ENCODE data around the gene DRC3.

The DRC3 gene

GRCh38 chr17:17942846-17943245 is 29.8 kb upstream of the DRC3 start:
- H3K27me3 ChIP-seq (replicated peaks; ENCODE audit: insufficient read depth, low read length) = no peaks in the 10 kb centered on the region
- peaks cover 17% of the 10 kb centered on the region for H3K79me2 ChIP-seq (ENCODE audit: low read length)
- peaks cover 18% of the 10 kb centered on the region for H3K4me1 ChIP-seq (ENCODE audit: low read length)
- no peak for TF ChIP-seq EZH2phosphoT487 (IDR thresholded peaks at IDR 0.05; ENCODE audit: low read length)
- no peak for TF ChIP-seq EZH2 (optimal IDR thresholded peaks at IDR 0.05; ENCODE audit: low read depth, low read length)
- TF ChIP-seq CTCF (IDR thresholded peaks at IDR 0.05; ENCODE audit: low read length) = no peak
- no peaks in the 10 kb centered on the region for H3K36me3 ChIP-seq (replicated peaks; ENCODE audit: insufficient read depth, low read length)
- no peak overlapping the region for H3K27ac ChIP-seq (ENCODE audit: low read length)
- H3K9me2 ChIP-seq (replicated peaks; ENCODE audit: insufficient read depth, low read length) = no peaks in the 10 kb centered on the region
- H4K20me1 ChIP-seq (ENCODE audit: insufficient read depth, low read length) = peaks cover 8% of the 10 kb centered on the region
- no peak overlapping the region for H2AFZ ChIP-seq (ENCODE audit: low read length)
- H3K9ac ChIP-seq (ENCODE audit: low read length) = no peak overlapping the region
- H3K4me2 ChIP-seq (ENCODE audit: low read depth, low read length) = no peak overlapping the region
- H3K9me3 ChIP-seq (replicated peaks; ENCODE audit: insufficient read depth, low read length) = no peaks in the 10 kb centered on the region
- H3K4me3 ChIP-seq (ENCODE audit: low read length) = no peak overlapping the region
- DNase-seq = no peak
- H3F3A ChIP-seq (ENCODE audit: insufficient read depth, low read length) = peaks cover 9% of the 10 kb centered on the region

- no peak for TF ChIP-seq CTCF (IDR thresholded peaks at IDR 0.05; ENCODE audit: low read length)
- TF ChIP-seq EZH2 (optimal IDR thresholded peaks at IDR 0.05; ENCODE audit: low read depth, low read length) = no peak
- TF ChIP-seq EZH2phosphoT487 (IDR thresholded peaks at IDR 0.05; ENCODE audit: low read length) = no peak
- H2AFZ ChIP-seq (ENCODE audit: low read length) = no peak overlapping the region
- H3K27ac ChIP-seq (ENCODE audit: low read length) = no peak overlapping the region
- H3K4me3 ChIP-seq (ENCODE audit: low read length) = no peak overlapping the region
- no peak for DNase-seq
- peaks cover 11% of the 10 kb centered on the region; the same call in 1 of the 2 replicates for H3K79me2 ChIP-seq (ENCODE audit: low read length)
- H3K9me3 ChIP-seq (replicated peaks; ENCODE audit: insufficient read depth, low read length) = no peaks in the 10 kb centered on the region
- no peak overlapping the region for H3K9ac ChIP-seq (ENCODE audit: low read length)
- H3K27me3 ChIP-seq (replicated peaks; ENCODE audit: insufficient read depth, low read length) = no peaks in the 10 kb centered on the region
- no peaks in the 10 kb centered on the region for H3K9me2 ChIP-seq (replicated peaks; ENCODE audit: insufficient read depth, low read length)
- H3K36me3 ChIP-seq (replicated peaks; ENCODE audit: insufficient read depth, low read length) = no peaks in the 10 kb centered on the region
- no peak overlapping the region for H3K4me2 ChIP-seq (ENCODE audit: low read depth, low read length)
- peaks cover 9% of the 10 kb centered on the region for H3F3A ChIP-seq (ENCODE audit: insufficient read depth, low read length)
- H3K4me1 ChIP-seq (ENCODE audit: low read length) = peaks cover 12% of the 10 kb centered on the region
- H4K20me1 ChIP-seq (ENCODE audit: insufficient read depth, low read length) = 0 out of 2 replicates have a peak, but pooled peaks cover 4% of the 10 kb centered on the region
These were observed 29.2 kb upstream of the DRC3 start for GRCh38 chr17:17943281-17943984.

- TF ChIP-seq CTCF (IDR thresholded peaks at IDR 0.05; ENCODE audit: low read length) = no peak
- no peak for TF ChIP-seq EZH2 (optimal IDR thresholded peaks at IDR 0.05; ENCODE audit: low read depth, low read length)
- no peak for TF ChIP-seq EZH2phosphoT487 (IDR thresholded peaks at IDR 0.05; ENCODE audit: low read length)
- Histone ChIP-seq H3K79me2 (ENCODE audit: low read length) (0 out of 2 replicates have a peak, but pooled peaks cover 10% of the 10 kb centered on the region), H3K9me2 (replicated peaks; ENCODE audit: insufficient read depth, low read length) (no peaks in the 10 kb centered on the region), H3K4me1 (ENCODE audit: low read length) (peaks cover 5% of the 10 kb centered on the region), H3K4me2 (ENCODE audit: low read depth, low read length) (no peak overlapping the region), H2AFZ (ENCODE audit: low read length) (no peak overlapping the region), H3K27me3 (replicated peaks; ENCODE audit: insufficient read depth, low read length) (no peaks in the 10 kb centered on the region), H3K9ac (ENCODE audit: low read length) (no peak overlapping the region), H3K4me3 (ENCODE audit: low read length) (no peak overlapping the region), H3K9me3 (replicated peaks; ENCODE audit: insufficient read depth, low read length) (no peaks in the 10 kb centered on the region), H4K20me1 (ENCODE audit: insufficient read depth, low read length) (0 out of 2 replicates have a peak, but pooled peaks cover under 1% of the 10 kb centered on the region), H3K36me3 (replicated peaks; ENCODE audit: insufficient read depth, low read length) (no peaks in the 10 kb centered on the region), H3K27ac (ENCODE audit: low read length) (no peak overlapping the region), H3F3A (ENCODE audit: insufficient read depth, low read length) (peaks cover 4% of the 10 kb centered on the region; the same call in 1 of the 2 replicates)
- no peak for DNase-seq
These were observed 28.4 kb upstream of the DRC3 start for GRCh38 chr17:17944242-17944641.
